LoVo (cell line): ENCODE data around the gene KLC1.

ENCODE experiments used
- DNase-seq: peaks from one replicate; pipeline ENCODE4 v3.0.0-alpha.2; 2016; ENCODE audit warnings: low spot score

Gene KLC1

DNA sequence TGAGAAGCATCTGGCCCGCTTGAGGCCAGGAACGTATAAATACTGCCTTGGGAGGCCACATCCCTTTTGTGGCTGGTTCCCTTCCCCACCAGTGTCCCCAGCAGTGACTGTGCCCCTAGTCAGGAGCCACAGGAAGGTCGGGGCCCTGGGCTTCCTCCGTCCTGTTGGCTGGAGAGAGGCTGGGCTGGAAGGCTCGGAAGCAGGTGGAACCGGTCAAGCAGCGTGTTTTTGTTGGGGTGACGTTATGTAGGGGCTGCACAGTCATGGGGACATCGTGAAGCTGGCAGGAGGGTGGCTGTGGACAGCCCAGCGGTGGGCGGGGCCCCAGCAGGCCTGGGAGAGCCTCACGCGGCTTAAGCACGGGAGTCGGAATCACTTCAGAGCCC, 76.1 kb downstream of the KLC1 start:
- no peak for DNase-seq

DNA sequence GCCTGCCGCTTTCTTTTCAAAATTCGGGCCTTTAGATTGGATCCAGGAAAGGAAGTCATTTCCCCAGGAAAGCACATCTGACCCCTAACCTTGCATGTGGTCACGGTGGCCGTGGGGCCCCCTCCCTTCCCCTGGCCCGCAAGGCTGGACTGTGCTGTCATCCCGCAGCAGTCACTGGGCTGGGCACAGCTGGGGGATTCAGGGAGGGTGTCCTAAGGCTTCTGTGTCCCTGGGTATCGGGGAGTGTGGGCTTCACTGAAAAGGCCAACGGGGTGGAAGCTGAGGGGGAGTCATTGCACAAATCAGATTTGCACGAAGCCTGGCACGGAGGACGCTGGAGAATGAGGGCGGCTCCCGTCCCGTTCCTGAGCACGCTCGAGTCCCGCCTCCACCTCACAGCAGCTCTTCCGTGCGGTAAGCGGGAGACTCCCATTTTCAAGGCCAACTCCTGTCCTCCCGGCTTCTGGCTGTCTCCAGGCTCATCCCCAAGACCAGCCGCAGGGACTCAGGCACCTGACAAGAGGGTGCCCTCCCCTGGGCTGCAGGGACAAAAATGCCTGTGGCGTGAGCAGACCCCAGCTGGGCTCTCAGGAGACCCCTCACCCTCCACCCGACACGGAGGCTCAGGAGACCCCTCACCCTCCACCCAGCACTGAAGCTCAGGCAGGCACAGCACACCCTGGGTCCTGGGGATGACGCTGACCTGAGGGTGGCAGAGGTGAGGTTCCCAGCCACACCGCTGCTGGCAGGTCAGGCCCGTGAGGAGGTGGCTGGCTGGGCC, 76.7 kb downstream of the KLC1 start:
- DNase-seq: no peak

DNA sequence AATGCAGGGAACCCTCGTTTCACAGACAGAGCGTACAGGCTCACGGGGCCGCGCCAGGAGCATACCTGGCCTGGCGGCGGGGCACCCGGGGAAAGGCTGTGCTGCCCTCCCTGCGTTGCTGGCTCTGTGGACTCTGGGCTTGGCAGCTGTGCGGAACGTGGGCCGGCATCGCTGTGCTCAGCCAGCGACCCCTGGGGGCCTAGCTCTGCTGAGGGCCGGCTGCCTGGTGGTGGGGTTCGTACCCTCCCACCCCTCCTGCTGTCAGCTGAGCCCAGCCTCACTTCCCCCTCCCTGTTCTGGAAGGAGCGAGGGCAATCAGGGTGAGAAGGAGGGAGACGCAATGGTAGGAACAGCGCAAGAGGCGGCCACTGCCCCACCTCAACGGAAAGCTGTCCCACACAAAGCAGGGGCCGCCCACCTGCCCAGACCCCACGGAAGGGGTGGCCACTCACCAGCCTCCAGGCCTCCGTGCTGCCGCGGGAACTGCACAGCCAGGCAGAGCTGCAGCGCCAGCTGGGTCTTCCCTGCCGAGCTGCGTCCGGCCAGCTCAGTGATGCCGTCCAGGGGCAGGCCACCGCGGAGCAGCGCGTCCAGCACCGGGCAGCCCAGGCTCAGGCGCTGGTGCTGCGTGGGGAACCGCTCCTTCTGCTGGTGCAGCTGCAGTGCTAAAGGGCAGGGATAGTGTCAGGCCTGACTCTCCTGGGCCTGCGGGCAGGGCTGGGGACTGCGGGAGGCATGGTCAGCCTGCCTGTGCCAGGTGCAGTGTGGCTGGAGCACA, 77.7 kb downstream of the KLC1 start:
- DNase-seq: no peak

DNA sequence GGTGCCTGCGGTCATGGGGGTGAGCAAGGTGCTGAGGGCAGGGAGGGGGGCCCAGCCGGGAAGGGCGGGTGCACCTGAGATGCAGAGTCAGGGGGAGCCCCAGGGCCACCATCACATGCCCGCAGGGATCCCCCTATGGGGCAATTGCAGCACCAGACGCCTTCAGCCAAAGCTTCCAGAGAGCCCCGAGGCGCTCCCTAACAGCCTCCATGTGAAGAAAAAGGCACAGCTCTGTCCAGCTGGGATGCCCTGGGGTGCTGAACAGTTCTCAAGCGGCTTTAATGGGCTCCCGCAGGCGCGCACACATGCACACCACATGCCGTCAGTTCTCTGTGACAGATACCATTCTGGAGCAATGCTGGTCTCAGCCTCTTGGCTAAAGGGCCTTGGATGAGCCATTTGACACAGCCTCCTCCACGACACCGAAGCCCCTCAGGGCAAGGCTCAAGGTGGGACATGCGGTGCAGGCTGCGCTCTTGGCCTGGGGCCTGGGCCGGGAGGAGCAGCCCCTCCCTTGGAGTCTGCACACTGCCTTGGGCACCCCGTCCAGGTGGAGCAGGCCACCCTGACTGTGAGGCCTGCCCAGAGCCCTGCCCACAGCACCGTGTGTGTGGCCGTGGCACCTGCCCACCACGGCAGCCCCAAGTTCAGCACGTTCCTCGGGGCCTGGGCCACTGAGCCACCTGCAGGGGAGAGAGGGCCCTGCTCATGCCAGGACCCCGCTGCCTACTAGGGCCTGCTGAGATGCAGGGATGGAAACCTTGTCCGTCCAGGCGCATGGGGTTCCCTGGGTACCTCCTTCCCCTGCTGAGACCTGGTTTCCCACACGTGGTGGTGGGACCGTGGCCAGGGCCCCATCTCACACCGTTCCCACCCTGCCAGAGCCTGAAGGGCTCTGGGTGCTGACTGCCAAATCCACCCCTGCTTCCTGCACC, 78.6 kb downstream of the KLC1 start:
- no peak for DNase-seq

DNA sequence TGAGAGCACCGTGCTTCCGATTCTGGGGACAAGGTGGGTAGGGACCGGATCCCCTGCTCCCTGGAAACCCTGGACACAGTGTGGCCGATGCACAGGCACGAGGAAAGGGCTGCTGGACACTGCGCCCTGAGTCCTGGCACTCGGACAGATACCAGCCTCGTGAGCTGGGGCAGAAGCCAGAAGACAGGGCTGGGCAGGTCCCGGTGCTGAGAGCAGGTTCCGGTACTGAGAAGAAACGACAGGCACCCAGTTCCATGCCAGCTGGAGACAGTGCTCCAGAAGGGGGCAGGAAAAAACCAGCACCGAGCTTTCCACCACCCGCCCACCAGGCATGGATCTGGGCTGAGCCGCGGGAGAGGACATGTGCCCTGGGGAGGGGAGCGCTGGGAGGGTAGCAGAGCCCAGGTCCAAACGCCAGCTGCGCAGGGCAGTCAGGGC, 79.8 kb downstream of the KLC1 start:
- DNase-seq: no peak

DNA sequence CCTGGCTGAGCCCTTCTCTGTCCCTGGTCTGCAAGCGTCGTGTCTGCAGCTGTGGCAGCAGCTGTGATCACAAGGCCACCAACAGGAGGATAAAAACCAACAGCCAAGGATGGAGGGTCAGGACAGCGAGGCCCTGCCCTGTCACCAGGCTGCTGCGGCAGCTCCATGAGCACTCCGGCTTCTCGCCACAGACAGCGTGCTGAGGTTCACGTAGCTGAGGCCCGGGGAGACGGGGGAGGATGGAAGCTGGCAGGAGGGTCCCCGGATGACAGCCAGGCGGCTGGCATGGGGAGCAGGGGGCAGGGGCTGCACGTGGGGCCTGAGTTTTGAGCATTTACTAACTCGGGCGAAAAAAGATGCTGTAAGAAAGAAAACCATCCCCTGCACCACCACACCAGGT, 80.8 kb downstream of the KLC1 start:
- DNase-seq: no peak

DNA sequence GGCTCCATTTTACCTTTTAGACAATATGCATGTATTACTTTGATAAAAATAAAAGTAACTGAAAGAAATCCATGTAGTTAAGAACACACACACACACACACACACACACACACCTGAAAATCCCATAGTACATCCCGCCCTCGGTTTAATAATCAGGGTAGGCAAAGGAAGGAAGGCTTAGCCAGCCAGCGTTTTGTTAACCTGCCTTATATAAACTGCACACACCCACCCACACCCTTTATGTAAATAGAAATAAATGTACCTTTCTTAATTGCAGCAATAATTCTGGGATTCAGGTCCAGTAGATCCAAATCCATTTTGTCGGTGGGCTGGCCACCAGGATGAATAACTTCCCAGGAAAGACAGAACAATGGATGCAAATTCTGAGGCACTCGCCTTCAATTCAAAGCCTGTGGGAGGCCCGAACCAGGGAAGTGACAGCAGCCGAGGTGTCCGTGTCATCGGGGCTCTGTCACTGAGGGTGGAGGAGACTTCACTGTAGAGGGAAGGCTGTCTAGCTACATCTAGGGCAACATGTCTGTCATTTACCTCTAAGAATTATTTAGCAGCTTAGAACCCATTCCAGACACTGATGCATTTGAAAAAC, 81.9 kb downstream of the KLC1 start:
- no peak for DNase-seq

DNA sequence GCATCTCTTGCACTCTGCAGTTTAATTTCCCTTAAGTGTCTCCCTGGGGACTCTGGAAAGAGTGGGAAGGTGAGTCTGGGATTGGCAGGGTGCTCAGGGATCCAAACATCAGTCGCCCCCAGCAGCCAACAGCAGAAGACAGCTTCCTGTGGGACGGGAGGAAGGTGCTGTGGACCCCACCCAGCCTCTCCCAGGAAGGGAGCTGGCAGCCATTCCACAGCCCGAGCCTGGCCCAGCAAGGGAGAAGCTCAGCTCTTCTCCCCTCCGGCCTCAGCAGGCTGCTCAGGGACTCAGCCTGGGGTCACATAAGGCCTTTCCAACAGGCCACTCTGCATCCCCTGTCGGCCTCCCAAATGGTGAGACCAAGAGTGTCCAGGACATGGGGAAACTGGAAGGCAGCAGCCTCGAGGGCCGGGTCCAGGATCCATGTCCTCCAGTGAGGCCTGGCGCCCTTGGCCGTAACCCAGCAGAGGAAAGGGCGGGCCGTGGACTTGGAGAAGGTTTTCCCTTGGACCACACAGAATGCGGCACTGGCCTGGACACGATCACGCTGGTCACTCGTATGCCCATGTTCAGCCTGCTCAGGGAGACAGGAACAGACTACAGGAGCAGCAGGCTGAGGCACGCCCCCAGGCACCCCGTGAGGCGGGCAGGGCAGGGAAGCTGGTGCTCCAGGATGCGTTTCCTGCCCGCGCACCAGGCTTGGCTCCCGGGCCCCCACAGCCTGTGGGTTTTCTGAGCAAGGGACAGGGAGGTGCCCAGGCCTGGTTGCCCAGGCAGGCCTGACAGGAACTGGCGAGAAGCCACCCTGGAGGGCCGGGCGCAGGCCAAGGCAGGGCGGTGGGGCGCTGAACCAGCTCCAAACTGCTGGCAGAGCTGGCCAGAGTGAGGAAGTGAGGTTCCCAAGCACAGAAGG, 82.8 kb downstream of the KLC1 start:
- DNase-seq: no peak

DNA sequence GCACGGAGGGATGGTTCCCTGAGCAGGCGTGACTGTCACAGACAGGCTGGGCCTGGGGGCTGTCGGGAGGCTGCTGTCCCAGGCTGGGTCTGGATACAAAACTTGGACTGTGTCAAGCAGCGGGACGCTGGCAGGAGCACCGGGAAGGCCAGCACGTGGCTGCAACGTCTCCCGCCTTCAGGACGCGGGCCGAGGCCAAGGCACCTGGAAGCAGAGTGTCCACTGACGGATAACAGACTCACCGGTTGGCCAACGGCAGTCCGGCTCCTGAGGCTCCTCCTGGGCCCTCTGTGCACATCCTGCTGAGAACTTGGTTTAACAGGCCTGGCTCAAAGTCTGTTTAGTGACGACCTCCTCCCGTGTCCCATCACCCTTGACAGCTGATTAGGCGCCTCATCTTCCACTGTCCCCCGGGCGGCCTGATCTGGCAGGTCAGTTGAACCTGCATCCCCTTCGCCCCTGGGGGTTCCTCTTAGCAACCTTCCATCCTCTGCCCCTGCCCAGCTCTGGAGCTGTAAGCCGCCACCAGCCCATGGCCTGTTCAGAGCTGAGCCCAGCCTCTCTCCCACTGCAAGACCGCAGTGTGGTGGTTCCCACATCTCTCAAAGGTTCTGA, 83.7 kb downstream of the KLC1 start:
- no peak for DNase-seq

DNA sequence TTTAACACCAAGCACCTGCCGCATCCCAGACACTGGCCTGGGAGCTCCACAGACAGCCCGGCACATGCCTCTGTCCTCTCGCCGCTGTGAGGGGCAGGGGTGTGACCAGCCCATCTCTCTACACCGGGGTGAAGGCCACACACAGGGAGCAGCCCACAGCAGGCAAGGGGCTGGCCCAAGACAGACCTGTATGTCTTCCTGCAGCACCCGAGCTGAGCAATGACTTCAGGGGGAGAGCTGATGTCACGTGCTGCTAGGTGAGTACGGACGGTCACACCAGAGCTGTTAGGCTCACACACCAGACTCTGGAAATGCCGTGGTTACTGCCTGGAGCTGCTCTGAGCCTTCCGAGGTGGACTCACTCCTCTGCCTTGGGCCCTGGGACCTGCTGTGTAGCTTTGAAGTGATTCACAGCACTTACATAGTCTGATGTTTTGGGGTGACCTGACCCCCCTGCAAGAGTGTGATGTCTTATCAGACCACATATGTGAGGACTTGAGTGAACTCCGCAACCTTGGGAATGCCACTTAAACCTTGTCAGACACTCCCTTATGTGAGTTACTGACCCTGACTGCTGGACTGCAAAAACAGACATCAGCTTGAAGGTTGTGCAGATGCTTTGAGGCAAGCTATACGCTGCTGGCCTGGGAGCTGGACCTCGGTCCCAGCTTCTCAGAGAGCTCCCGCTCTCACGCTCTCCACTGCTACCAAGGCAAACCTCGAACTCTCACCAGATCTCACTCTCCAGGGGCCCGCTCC, 84.5 kb downstream of the KLC1 start:
- DNase-seq: no peak

DNA sequence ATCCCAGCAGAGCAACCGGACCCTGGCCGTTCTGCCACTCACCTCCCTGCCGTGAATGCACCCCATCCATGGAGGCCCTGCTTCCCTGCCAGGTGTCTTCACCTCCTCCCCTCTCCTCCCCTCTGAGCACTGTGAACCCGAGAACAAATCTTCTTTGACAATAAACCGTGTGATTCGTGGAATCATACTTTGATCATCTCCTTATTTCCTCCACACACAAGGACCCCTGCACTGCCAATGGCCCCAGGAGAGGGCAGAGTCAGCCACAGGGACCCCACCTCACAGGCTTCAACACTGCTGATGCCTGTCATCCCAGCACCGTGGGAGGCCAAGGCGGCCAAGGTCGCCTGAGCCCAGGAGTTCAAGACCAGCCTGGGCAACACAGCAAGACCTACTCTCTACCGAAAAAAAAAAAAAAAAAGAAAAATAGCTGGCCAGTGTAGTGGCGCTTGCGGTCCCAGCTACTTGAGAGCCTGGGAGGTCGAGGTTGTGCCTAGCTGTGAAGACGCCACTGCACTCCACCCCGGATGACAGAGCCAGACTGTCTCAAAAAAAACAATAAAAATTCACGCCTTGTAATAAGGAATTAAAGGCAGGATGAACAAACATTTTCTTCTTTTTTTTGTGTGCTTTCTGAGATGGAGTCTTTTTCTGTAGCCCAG, 85.2 kb downstream of the KLC1 start:
- no peak for DNase-seq

DNA sequence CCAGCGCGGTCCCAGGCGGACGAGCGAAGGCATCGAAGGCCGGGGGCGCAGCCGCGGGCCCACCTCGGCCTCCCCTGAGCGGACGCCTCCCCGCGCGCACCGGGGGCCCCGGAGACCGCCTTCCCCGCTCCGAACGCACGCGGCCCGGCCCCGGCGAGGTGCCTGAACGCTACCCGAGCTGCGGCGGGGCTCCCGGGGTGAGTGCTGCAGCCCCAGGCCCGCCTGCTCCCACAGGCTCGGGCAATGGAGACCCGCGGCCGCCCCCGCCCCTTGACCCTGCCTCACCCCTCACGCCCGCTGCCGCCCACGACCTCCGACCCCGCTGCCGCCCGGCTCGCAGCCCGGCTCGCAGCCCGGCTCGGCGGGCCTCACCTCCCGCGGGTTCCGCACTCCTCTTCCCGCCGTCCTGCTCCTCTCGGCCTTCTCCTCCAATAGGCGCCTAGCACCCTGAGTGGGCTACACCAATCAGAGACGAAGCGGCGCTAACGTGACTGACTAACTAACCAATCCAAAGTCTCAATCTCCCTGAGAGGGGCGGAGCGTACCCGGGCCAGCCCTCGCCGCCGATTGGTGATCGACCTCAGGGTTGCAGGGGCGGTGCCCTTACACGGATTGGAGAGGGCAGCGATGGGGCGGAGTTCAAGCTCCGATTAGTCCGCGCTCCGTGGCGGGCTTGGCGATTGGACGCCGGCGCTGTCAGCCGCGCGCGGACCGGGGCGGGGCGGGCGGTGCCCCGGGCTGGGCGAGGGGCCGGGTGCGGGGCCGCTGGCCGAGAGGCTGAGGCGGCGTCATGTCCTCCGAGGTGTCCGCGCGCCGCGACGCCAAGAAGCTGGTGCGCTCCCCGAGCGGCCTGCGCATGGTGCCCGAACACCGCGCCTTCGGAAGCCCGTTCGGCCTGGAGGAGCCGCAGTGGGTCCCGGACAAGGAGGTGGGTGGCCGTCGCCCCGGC, 86.3 kb downstream of the KLC1 start, which contains the start of the genes XRCC3 and ZFYVE21:
TSS of gene XRCC3 (minus strand) at position 400 of the 949 bp plus-strand sequence. CDS start 4,364 bp downstream, outside the sequence.
TSS of gene ZFYVE21 (plus strand) at position 759 of the 949 bp plus-strand sequence. CDS start at position 791, 32 bp downstream.
- DNase-seq: peak; percentile 99

DNA sequence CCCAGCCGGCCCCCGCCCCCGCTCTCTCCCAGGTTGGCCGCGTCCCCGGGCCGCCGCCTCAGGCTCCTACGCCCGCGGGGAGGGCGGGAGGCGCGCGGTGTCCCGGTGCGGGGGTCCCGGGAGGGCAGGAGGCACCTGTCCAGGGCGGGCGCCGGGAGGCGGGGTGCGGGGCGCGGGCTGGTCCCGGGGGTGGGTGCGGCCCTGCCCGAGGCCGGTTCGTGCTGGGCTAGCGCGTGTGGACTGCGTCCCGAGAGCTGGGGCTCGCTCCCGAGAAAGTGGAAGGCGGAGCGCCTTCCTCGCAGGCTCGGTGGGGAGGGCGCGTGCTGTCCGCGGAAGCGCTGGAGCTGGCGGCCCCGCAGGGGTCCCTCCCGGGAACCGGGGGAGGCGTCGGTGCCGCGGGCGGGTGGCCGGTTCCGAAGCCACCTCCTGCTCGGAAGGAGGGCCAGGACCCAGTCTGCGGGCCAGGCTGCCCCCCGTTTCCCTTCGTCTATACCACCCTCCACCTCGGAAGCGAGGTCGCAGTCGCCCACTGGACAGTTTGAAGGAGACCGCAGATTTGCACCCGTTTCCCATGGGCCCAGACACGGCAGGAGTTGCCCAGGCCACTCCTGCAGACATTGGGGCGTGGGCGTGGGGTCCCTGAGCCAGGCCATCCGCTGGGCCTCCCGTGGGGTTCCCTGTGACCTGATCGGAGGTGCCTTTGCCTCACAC, 87.2 kb downstream of the KLC1 start:
- DNase-seq: no peak

DNA sequence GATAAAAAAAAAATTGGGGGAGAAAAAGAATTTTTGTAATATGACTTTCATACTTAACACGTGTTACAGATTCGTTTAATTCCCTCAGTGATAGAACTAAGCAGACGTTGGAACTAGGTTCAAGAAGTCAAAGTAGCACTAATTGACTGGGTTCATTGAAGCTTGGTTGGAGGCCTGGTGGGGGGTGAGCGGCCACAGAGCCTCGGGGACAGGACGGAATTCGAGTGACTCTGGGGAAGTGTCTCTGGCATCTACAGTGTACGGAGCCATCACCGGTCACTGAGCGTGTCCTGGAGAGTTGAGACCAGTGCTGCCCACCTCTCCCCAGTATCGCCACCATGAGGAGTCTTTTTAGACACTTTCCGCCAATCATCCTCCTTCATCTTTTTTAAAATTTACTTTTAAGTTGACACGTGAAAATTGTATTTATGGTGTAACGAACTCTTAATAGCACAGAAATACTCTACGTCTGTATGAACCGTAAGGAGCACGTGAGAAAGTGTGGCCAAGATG, 87.9 kb downstream of the KLC1 start:
- DNase-seq: no peak

DNA sequence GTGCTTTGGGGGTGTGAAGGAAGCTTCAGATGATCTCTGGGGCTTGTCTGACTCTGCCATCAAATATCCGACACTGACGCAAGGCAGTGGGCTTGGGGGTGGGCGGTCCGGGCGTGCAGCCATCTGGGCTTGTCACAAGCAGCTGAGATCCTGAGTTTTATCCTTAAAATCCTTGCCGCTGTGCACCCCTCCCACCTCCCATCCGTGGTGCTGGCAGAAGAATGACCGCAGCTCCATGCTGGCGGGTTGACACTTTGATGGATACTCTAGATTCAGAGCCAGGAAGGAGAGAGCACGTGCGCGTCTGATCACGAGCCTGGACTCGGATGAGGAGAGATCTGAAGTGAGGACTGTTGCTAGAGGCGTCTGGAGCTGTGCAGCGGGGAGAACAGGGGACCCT, 89.6 kb downstream of the KLC1 start:
- DNase-seq: no peak

DNA sequence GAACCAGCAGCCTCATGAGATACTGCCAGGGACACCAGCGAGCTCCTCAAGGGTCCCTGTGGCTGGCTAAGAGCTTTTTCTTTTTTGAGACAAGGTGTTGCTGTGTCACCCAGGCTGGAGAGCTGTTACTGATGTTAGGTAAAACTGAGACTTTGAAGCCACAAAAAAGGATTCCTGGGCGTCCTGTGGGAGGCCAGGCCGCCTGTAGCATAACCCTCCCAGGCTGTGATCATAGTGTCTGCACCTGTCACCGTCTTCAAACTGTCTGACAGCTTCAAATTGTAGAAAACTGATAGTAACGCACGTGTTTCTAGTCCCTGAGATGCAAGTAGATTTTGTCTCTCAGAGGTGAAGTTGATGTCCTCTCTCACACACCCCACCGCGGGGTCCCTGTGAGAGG, 90.7 kb downstream of the KLC1 start:
- DNase-seq: no peak
